Spleen (tissue), 11 donors: ENCODE measurements around the gene IL24. TPM values are rescaled to one million over a fixed set of nuclear protein-coding genes. Genes with fewer than 3 reads are reported as not detected.

Experiments used
- DNase-seq: peaks from one replicate; pipeline ENCODE4 v3.0.0-alpha.2; 2020
- H3K27ac ChIP-seq, 8 donors: fragments of 200-600 bp; sonication (generic) in 7 of 8; 1 replicate in 4 of 8; 2 replicates in 4 of 8; pipeline versions ENCODE4 v1.5.0 to v1.8.0; 2016 to 2021; ENCODE audit warnings: inconsistent platforms in 4 of 8, mild to moderate bottlenecking in 4 of 8, moderate library complexity in 1 of 8
- H3K27me3 ChIP-seq, 7 donors: fragments of 200-600 bp; sonication (generic) in 6 of 7; replicated peaks in 1 of 7; 1 replicate in 4 of 7; 2 replicates in 3 of 7; pipeline versions ENCODE4 v1.5.0 to v1.8.0; 2016 to 2021; ENCODE audit warnings: inconsistent platforms in 3 of 7, mild to moderate bottlenecking in 1 of 7
- H3K36me3 ChIP-seq, 6 donors: fragments of 200-600 bp; sonication (generic) in 5 of 6; 1 replicate in 4 of 6; 2 replicates in 2 of 6; pipeline versions ENCODE4 v1.5.0 to v1.8.0; 2016 to 2021; ENCODE audit warnings: inconsistent platforms in 2 of 6
- H3K4me1 ChIP-seq, 6 donors: fragments of 200-600 bp; sonication (generic) in 5 of 6; 1 replicate in 3 of 6; 2 replicates in 3 of 6; pipeline versions ENCODE4 v1.5.0 to v1.8.0; 2016 to 2021; ENCODE audit warnings: inconsistent platforms in 3 of 6
- H3K4me3 ChIP-seq, 8 donors: fragments of 200-600 bp; sonication (generic) in 7 of 8; 1 replicate in 4 of 8; 2 replicates in 4 of 8; pipeline versions ENCODE4 v1.5.0 to v1.8.0; 2016 to 2021; ENCODE audit warnings: inconsistent platforms in 4 of 8, mild to moderate bottlenecking in 4 of 8, moderate library complexity in 2 of 8
- H3K9me3 ChIP-seq, 8 donors: fragments of 200-600 bp; sonication (generic) in 7 of 8; 1 replicate in 4 of 8; 2 replicates in 4 of 8; pipeline versions ENCODE4 v1.5.0 to v1.8.0; 2016 to 2021; ENCODE audit warnings: inconsistent platforms in 4 of 8
- CTCF ChIP-seq, 11 experiments: fragments of 200-600 bp in 7 of 11; fragments of 450-650 bp in 4 of 11; sonication (generic) in 4 of 11; IDR thresholded peaks in 8 of 11; conservative IDR thresholded peaks in 3 of 11; 1 replicate in 7 of 11; 2 replicates in 4 of 11; pipeline versions ENCODE4 v1.4.0 to v1.8.0; 2016 to 2021; ENCODE audit warnings: antibody characterized with exemption in 11 of 11, inconsistent platforms in 4 of 11, mild to moderate bottlenecking in 1 of 11
- POLR2A ChIP-seq, 3 donors: fragments of 450-650 bp; IDR thresholded peaks; one replicate each; pipeline ENCODE4 v1.5.1; 2017; ENCODE audit warnings: antibody characterized with exemption in 3 of 3, mild to moderate bottlenecking in 1 of 3
- POLR2AphosphoS5 ChIP-seq, 3 donors: sonication (generic); formaldehyde crosslinking; IDR thresholded peaks; one replicate each; pipeline ENCODE4 v1.5.1; 2017; ENCODE audit warnings: antibody characterized with exemption in 3 of 3
- WGBS, 5 donors: extraction: QIAGEN DNeasy Blood & Tissue Kit in 3 of 5; methylation state at CpG; one replicate each; pipeline versions ENCODE4 v1.1.5 to v1.1.7; 2013 to 2018; 5-methylcytosine and 5-hydroxymethylcytosine counted together
- intact Hi-C: fragments of 100-400 bp; cut with DNase I; formaldehyde crosslinking; loops from one replicate; pipeline ENCODE4 v1.15.0; 2023; ENCODE audit warnings: low total_unique reads
- polyA plus RNA-seq, 3 donors: library from polyadenylated mRNA; stranded (reverse); fragments of 200-250 nt; gene quantifications; one replicate each; pipeline ENCODE4 v1.2.1, GENCODE V29; 2013
- total RNA-seq, 7 donors: library from RNA; depleted of rRNA in 3 of 7; stranded (reverse); fragments of >200 nt in 3 of 7; fragmentation: NEBNext Ultra II Directional in 4 of 7; extraction: Animal tissue kit (Norgen Biotek cat#: 25700) in 4 of 7; gene quantifications; one replicate each; pipeline versions ENCODE4 v1.1.0 to v1.2.1, GENCODE V29; 2016 to 2021
- donor health status: healthy with polysubstance abuse.
- donor health status: DM: no; HTN: no; CAD: no; lungs with moderate emphysema.
- donor health status: DM: no; HTN: no; CAD: no.
- donor health status: Bipolar disorder and iron deficiency.
- donor health status: healthy.
- donor health status: DM: no; HTN: no; CAD: no.
- donor health status: DM: yes; HTN: yes; CAD: no.

The IL24 gene
- total and polyA plus RNA-seq, 10 donors = 0.30 to 2.0 (median 1.2) TPM; not detected in 5

DNA sequence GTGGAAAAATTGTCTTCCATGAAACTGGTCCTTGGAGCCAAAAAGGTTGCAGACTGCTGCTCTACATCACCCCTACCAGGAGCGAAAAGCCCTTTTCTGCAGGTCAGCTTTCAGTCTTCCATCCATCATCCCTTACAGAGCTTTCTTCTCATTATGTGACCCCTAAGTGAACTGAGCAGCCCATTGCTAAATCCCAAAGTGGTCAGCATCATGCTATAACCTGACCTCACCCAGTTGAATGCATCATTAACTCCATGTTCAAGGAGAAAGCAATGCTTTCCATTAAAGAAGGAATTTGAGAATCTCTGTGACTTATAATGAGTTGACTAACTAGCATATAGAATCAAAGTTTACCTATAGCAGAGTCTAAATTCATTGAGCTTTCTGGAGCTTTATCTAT is 10.4 kb upstream of the IL24 start:
- peaks cover 0 to 18% (median 8%) of the 10 kb centered on the region in 6 donors for H3K4me1 ChIP-seq
- intact Hi-C loops = no loop called here
- H3K9me3 ChIP-seq = no peaks in the 10 kb centered on the region
- no peak for TF ChIP-seq POLR2A (IDR thresholded peaks at IDR 0.05)
- TF ChIP-seq CTCF (IDR thresholded peaks at IDR 0.05 in 8 of 11, conservative IDR thresholded peaks at IDR 0.05 in 3 of 11) = no peak
- TF ChIP-seq POLR2AphosphoS5 (IDR thresholded peaks at IDR 0.05) = no peak
- no peaks in the 10 kb centered on the region for H3K36me3 ChIP-seq
- WGBS, 5 donors = 87 to 96% (median 93%) methylated on average over 1 of the region's 1 CpG
- no peaks in the 10 kb centered on the region for H3K27me3 ChIP-seq
- no peak for DNase-seq
- H3K27ac ChIP-seq = no peak overlapping the region
- H3K4me3 ChIP-seq = no peak overlapping the region

GRCh38 chr1:206887701-206888100 is 9.5 kb upstream of the IL24 start:
- WGBS, 5 donors = 69 to 91% (median 87%) methylated on average over 4 of the region's 4 CpGs
- Histone ChIP-seq H3K27me3 (no peaks in the 10 kb centered on the region), H3K27ac (no peak overlapping the region), H3K4me1 (peaks cover 0 to 18% (median 8%) of the 10 kb centered on the region in 6 donors), H3K4me3 (no peak overlapping the region), H3K36me3 (no peaks in the 10 kb centered on the region), H3K9me3 (no peaks in the 10 kb centered on the region)
- no peak for TF ChIP-seq POLR2A (IDR thresholded peaks at IDR 0.05)
- TF ChIP-seq POLR2AphosphoS5 (IDR thresholded peaks at IDR 0.05) = no peak
- no peak for TF ChIP-seq CTCF (IDR thresholded peaks at IDR 0.05 in 8 of 11, conservative IDR thresholded peaks at IDR 0.05 in 3 of 11)
- no peak for DNase-seq
- intact Hi-C loops = no loop called here

DNA sequence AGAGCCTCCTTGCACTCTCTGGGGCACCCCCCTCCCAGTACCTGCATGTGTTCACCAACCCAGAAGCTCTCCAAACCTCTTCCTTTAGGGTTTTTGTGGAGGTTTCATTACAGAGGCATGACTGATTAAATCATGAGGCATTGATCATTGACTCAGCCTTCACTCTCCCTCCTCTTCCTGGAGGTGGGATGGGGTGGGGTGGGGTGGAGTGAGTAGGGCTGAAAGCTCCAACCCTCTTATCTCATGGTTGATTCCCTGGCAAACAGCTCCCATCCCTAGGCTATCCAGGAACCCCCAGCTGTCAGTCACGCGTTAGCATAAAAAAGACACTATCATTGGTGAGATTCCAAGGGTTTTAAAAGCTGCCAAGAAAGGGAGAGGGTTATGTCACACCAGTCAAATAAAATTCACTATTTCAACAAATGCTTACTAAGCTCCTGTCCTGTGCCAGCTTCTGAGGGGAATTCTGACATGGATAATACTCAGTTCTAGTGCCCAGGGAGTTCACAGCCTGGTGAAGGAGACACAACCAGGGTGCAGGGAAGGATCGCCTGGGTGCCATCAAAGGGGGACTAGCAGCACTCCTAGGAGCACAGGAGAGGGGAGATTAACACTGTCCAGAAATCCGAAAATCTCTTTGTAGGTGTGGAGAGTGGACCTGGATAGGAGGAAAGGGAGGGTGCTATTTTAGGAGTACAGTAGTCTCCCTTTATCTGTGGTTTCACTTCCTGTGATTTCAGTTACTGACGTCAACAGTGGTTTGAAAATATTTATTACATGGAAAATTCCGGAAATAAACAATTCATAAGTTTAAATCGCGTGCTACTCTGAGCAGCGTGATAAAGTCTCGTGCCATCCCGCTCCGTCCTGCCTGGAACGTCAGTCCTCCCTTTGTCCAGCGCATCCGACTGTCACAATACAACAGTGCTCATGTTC is 6.8 kb upstream of the IL24 start:
- intact Hi-C loops = no loop called here
- Histone ChIP-seq H3K27ac (peak overlapping the region in 7 of 8 donors; percentile 42 to 73 (median 66)), H3K4me1 (peaks cover 0 to 25% (median 8%) of the 10 kb centered on the region in 6 donors), H3K36me3 (no peaks in the 10 kb centered on the region), H3K4me3 (no peak overlapping the region), H3K9me3 (no peaks in the 10 kb centered on the region), H3K27me3 (no peaks in the 10 kb centered on the region)
- DNase-seq = no peak
- TF ChIP-seq POLR2A (IDR thresholded peaks at IDR 0.05) (no peak), POLR2AphosphoS5 (IDR thresholded peaks at IDR 0.05) (peak in 2 of 3 donors; percentile 51 to 80)
- WGBS, 5 donors = 39 to 64% (median 50%) methylated on average over 15 of the region's 15 CpGs

DNA sequence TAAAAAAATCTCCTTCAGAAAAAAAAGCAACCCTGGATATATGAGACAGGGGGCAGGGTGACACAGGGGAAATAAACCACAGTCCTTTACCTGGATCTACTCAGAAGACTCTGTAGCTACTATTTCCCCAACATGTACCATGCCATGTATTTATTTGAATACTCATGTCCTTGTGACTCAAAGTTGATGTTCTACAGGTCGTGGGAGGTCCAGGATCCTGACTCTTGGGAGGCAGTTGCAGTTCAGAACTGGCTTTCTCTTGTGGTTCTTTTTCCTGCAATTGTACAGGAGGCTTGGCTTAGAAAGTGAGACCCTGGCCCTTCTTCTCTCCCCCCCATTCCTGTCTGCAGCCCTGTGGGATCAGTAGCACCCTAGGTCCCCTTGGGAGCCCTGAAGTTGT is 5.8 kb upstream of the IL24 start:
- Histone ChIP-seq H3K27me3 (no peaks in the 10 kb centered on the region), H3K4me3 (no peak overlapping the region), H3K9me3 (no peaks in the 10 kb centered on the region), H3K27ac (peak overlapping the region in 5 of 8 donors; percentile 42 to 73 (median 66)), H3K36me3 (no peaks in the 10 kb centered on the region), H3K4me1 (peaks cover 0 to 25% (median 8%) of the 10 kb centered on the region in 6 donors)
- DNase-seq = no peak
- intact Hi-C loops = no loop called here
- no peak for TF ChIP-seq CTCF (IDR thresholded peaks at IDR 0.05 in 8 of 11, conservative IDR thresholded peaks at IDR 0.05 in 3 of 11)
- no peak for TF ChIP-seq POLR2A (IDR thresholded peaks at IDR 0.05)
- TF ChIP-seq POLR2AphosphoS5 (IDR thresholded peaks at IDR 0.05) = no peak
- 54 to 100% (median 86%) methylated on average over 1 of the region's 1 CpG for WGBS, 5 donors
